Caki2 (cell line): Measurements from ENCODE around the gene VAMP5. TPM values are rescaled to one million over a fixed set of nuclear protein-coding genes. Genes with fewer than 3 reads are reported as not detected.
"Not testable (repeated sequence)": the region's sequence is repeated elsewhere in the genome, so short reads cannot be mapped to it uniquely, and the experiment has no call there.

ENCODE experiments used
- DNase-seq: peaks from one replicate; pipeline ENCODE4 v3.0.0-alpha.2; 2015; ENCODE audit warnings: low read depth
- in situ Hi-C: cut with HindIII; loops from 2 replicates; pipeline ENCODE4 v1.10.0; 2016; ENCODE audit warnings: low sequenced_read_pairs, low pct_unique_long_range_greater_than_20kb, mixed read lengths
- total RNA-seq: library from RNA; depleted of rRNA; stranded (reverse); fragments of >200 nt; shearing (Covaris generic); gene quantifications from 2 replicates; pipeline ENCODE4 v1.2.3, GENCODE V29; 2014; ENCODE audit warnings: low replicate concordance

VAMP5 gene
- total RNA-seq, 1 experiment from 2014 or later = not detected

- in situ Hi-C loops = no loop called here
These were observed 5.7 kb upstream of the VAMP5 start for GRCh38 chr2:85578243-85579180.

GRCh38 chr2:85579266-85579935 is 4.8 kb upstream of the VAMP5 start:
- no peak for DNase-seq
- in situ Hi-C loops = no loop called here

More at GRCh38 chr2:85578243-85579180, 5.7 kb upstream of the VAMP5 start:
- DNase-seq = no peak

GRCh38 chr2:85580206-85580605 is 4.0 kb upstream of the VAMP5 start:
- DNase-seq = no peak

GRCh38 chr2:85582492-85582891 is 1.7 kb upstream of the VAMP5 start:
- DNase-seq = no peak
- in situ Hi-C loops = no loop called here

More at GRCh38 chr2:85580206-85580605, 4.0 kb upstream of the VAMP5 start:
- in situ Hi-C loops = no loop called here

- no peak for DNase-seq
- in situ Hi-C loops = no loop called here
These were observed 421 bp upstream of the VAMP5 start for GRCh38 chr2:85583667-85584353.

- in situ Hi-C loops = no loop called here
- peak; percentile 82 for DNase-seq
These were observed 888 bp downstream of the VAMP5 start for GRCh38 chr2:85584857-85585780.

- in situ Hi-C loops = no loop called here
- DNase-seq = peak; percentile 70
These were observed 1.5 kb downstream of the VAMP5 start for GRCh38 chr2:85585781-85586105.

GRCh38 chr2:85588236-85588635 is 4.0 kb downstream of the VAMP5 start:
- in situ Hi-C loops = no loop called here
- DNase-seq = no peak

- in situ Hi-C loops = no loop called here
- no peak for DNase-seq
These were observed 4.4 kb downstream of the VAMP5 start for GRCh38 chr2:85588645-85589044.

- no peak for DNase-seq
- in situ Hi-C loops = no loop called here
These were observed 5.0 kb downstream of the VAMP5 start for GRCh38 chr2:85589181-85589580.

- in situ Hi-C loops = no loop called here
- DNase-seq = no peak
These were observed 6.0 kb downstream of the VAMP5 start for GRCh38 chr2:85589982-85590791.

- no peak for DNase-seq
These were observed 6.7 kb downstream of the VAMP5 start for GRCh38 chr2:85590950-85591349.

GRCh38 chr2:85591563-85591962 is 7.3 kb downstream of the VAMP5 start:
- in situ Hi-C loops = no loop called here
- DNase-seq = no peak

More at GRCh38 chr2:85590950-85591349, 6.7 kb downstream of the VAMP5 start:
- in situ Hi-C loops = no loop called here

GRCh38 chr2:85592299-85592698 is 8.1 kb downstream of the VAMP5 start:
- in situ Hi-C loops, DNase-seq: not testable (repeated sequence)

GRCh38 chr2:85593023-85593422 is 8.8 kb downstream of the VAMP5 start:
- in situ Hi-C loops = no loop called here
- DNase-seq = no peak

GRCh38 chr2:85594715-85595300 is 10.6 kb downstream of the VAMP5 start:
- in situ Hi-C loops = no loop called here
- DNase-seq = no peak
